AG04449 (cell line): ENCODE results near the gene SENP3.
A peak's percentile ranks its signal among the peaks of the same experiment; 100 is the strongest.

ENCODE experiments used
- CTCF ChIA-PET: fragments of 350-600 bp; formaldehyde crosslinking; extraction: SDS; loops from one replicate; lab custom pipeline; 2021; ENCODE audit warnings: antibody characterized with exemption; lab: Yijun Ruan, JAX
- POLR2A ChIA-PET: fragments of 400-600, 350-600 bp; formaldehyde crosslinking; extraction: SDS; loops from one replicate; lab custom pipeline; 2020; ENCODE audit warnings: antibody characterized with exemption, inconsistent platforms; lab: Yijun Ruan, JAX
- DNase-seq: peaks from one replicate; pipeline ENCODE4 v3.0.0-alpha.2; 2010; ENCODE audit warnings: low read depth, low spot score
- H3K4me3 ChIP-seq: 2 replicates; pipeline ENCODE4 v1.5.1; 2011; ENCODE audit warnings: low read depth, mild to moderate bottlenecking, control low read depth, low read length
- TF ChIP-seq, protein P1 (sequence below): IDR thresholded peaks from one replicate; pipeline ENCODE4 v1.5.1; 2011; ENCODE audit warnings: mild to moderate bottlenecking, moderate library complexity, low read length, control low read depth, inconsistent platforms; ENCODE audit not compliant: insufficient read depth; ENCODE audit errors: missing control alignments

SENP3 gene

DNA sequence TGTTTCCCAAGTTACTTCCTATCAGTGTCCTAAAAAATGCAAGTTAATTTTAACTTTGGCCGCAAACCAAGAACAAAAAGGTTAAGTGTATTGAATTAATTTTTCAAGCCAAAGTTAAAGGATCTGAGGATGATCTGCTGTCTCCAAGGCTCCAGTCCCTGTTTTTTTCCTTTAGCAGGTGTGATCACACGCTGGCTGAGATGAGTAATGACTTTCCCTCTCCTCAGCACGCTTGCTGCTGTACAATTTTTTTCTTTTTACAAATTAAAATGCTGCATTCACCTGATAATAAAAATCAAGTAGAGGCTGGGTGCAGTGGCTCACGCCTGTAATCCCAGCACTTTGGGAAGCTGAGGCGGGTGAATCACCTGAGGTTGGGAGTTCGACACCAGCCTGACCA, 16.8 kb upstream of the SENP3 start:
- no peak for DNase-seq
- TF ChIP-seq, protein P1, sequence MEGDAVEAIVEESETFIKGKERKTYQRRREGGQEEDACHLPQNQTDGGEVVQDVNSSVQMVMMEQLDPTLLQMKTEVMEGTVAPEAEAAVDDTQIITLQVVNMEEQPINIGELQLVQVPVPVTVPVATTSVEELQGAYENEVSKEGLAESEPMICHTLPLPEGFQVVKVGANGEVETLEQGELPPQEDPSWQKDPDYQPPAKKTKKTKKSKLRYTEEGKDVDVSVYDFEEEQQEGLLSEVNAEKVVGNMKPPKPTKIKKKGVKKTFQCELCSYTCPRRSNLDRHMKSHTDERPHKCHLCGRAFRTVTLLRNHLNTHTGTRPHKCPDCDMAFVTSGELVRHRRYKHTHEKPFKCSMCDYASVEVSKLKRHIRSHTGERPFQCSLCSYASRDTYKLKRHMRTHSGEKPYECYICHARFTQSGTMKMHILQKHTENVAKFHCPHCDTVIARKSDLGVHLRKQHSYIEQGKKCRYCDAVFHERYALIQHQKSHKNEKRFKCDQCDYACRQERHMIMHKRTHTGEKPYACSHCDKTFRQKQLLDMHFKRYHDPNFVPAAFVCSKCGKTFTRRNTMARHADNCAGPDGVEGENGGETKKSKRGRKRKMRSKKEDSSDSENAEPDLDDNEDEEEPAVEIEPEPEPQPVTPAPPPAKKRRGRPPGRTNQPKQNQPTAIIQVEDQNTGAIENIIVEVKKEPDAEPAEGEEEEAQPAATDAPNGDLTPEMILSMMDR: no peak
- no peak overlapping the region for H3K4me3 ChIP-seq
- ChIA-PET CTCF (interaction anchor here (10.5 to 13.4 kb wide), 2 partner anchors 16 to 31 kb away, joined by 77 to 115 read pairs; partner anchors contain the start of gene SENP3), POLR2A (no interaction called here)

DNA sequence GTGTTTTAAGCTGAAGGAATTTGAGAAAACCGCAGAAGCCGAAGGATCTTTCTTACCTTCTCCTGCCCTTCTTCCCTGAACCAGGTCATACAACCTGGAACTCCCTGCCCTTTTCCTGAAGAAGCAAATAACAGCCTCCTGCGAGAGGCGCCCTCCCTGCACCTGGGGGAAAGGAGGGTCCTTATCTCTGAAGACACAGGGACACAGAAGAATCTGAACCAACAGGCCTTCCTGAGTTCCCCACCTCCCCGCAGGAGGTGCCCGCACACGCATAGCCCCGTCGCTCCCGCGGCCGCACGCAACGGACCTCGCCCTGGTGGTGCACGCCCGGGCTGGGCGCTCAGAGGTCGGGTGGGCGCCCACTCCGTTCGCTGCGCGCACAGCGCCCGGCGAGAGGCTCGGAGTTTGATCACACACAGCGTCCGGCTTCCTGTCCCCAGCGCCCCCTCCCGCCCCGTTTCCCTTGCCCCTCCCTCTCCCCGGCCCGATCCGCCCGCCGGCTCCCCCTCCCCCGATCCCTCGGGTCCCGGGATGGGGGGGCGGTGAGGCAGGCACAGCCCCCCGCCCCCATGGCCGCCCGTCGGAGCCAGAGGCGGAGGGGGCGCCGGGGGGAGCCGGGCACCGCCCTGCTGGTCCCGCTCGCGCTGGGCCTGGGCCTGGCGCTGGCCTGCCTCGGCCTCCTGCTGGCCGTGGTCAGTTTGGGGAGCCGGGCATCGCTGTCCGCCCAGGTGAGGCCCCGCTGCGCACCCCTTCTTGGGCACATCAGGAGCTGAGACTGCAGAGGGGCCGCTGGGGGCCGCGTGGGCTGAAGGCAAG, 12.9 kb upstream of the SENP3 start, which contains the start of gene TNFSF12:
TNFSF12 (plus strand) TSS at position 474 of the 816 bp plus-strand sequence; CDS start at position 570, 96 bp downstream.
- ChIA-PET CTCF (interaction anchor here (0.6 to 13.4 kb wide), 7 partner anchors 10 to 268 kb away, joined by 3 to 115 read pairs (median 3); partner anchors contain the start of genes SENP3 and TNFSF13), POLR2A (no interaction called here)
- no peak for DNase-seq
- H3K4me3 ChIP-seq: peak within 1 kb of the TSS; percentile 70
- TF ChIP-seq, protein P1: peak; percentile 44

DNA sequence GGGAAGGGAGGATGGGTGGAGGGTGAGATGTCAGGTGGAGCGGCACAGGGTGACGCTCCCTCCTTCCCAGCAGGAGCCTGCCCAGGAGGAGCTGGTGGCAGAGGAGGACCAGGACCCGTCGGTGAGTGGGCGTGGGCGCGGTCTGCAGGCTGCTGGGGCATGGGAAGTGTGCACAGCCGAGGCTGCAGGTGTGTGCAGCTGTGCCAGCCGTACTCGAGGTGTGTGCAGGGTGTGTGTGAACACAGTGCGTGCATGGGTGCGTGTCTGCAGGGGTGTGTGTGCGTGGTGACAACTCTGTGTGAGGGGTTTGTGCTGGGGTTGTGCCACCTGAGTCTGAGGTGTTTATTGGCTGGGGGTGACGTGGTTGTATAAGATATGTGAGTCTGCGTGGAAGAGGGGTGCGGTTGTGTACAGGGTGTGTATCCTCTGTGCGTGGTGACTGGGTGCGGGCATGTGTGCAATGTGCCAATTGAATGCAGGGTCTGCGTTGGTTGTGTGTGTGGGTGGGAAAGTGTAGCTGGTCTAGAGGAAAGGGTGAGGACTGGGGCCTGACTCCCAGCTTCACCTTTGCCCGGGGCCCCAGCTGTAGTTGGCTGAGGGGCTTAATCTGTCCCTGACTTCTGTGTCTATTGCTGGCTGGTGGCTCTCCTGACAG, 12.2 kb upstream of the SENP3 start:
- ChIA-PET CTCF (interaction anchor here (1.1 to 13.4 kb wide), 6 partner anchors 9 to 269 kb away, joined by 3 to 115 read pairs (median 4); partner anchors contain the start of genes SENP3 and TNFSF13), POLR2A (interaction anchor here (0.9 to 1.0 kb wide), 2 partner anchors 11 to 66 kb away, joined by 3 read pairs; partner anchors contain the start of gene POLR2A)
- TF ChIP-seq, protein P1: no peak
- DNase-seq: no peak
- H3K4me3 ChIP-seq: peak overlapping the region; percentile 70

DNA sequence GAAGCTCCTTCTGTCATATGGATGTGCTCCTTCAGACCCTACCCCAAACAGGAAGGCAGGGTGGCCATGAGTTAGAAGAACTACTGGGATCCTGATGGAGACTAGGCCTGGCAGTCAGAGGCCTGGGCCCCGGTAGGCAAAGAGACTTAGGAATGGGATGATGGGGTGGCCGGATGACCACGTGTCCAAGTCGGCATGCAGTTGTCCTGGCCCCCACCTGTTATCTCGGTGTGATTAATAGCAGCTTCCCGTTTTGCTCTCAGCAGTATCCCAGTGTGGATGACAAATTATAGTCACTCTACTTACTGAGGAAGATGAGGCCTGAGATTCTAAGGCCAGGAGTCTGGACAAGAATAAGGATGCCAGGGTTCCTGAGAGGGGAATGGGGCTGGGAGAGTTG, 11.4 kb upstream of the SENP3 start:
- no peak overlapping the region for H3K4me3 ChIP-seq
- no peak for DNase-seq
- CTCF ChIA-PET: interaction anchor here (1.5 to 13.4 kb wide), 3 partner anchors 8 to 36 kb away, joined by 4 to 115 read pairs (median 77); partner anchors contain the start of genes SENP3 and TNFSF13
- POLR2A ChIA-PET: interaction anchor here (1.0 kb wide), 1 partner anchor 10 kb away, joined by 3 read pairs; no protein-coding TSS in a partner anchor
- TF ChIP-seq, protein P1: no peak

DNA sequence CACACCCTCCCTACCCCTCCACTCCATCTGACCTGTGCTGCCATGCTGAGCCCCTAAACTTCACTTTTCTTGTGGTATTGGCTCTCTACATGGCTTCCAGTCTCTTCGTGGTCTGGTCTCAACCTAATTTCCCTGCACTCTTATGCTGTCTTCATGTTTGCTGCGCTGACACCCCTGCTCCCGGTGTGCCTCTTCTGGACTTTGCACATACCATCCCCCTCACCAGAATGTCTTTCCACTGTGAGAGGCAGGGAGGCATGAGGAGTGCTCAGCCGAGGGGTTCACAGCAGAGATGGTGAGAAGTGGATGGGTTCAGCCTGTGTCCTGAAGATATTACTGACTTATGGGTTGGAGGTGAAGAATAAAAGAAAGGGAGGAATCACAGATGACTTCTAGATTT, 10.3 kb upstream of the SENP3 start:
- TF ChIP-seq, protein P1: no peak
- H3K4me3 ChIP-seq: no peak overlapping the region
- ChIA-PET CTCF (interaction anchor here (10.5 to 13.4 kb wide), 2 partner anchors 9 to 37 kb away, joined by 77 to 115 read pairs; partner anchors contain the start of gene SENP3), POLR2A (no interaction called here)
- DNase-seq: no peak
